ENCODE measurements around the gene DPEP3.
"Not testable (repeated sequence)": the region's sequence is repeated elsewhere in the genome, so short reads cannot be mapped to it uniquely, and the experiment has no call there.

Gene DPEP3

DNA sequence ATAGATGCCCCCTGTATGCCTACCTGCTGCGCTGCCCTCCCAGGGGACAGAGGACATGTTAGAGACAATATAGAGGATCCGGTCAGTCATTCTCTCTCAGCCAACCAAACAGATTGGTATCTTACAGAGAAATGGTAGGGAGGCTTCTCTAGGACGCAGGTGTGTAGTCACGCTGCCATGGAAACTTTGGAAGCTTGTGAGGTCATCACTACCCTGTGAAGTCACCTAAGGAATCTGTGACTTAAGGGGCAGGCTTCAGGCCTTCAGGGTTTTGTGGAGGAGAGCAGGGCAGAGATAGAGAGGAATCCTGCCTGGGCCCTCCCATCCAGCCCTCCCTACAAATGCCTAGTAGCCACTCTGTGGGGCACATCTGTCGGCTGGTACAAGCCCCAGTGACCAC lies 35.4 kb upstream of the DPEP3 start, which contains the start of gene DPEP2NB:
Gene DPEP2NB, minus strand, starts transcription at position 231 of the 400 bp plus-strand sequence. Its CDS starts 141 bp downstream, at position 90.
- TF ChIP-seq, protein P1, sequence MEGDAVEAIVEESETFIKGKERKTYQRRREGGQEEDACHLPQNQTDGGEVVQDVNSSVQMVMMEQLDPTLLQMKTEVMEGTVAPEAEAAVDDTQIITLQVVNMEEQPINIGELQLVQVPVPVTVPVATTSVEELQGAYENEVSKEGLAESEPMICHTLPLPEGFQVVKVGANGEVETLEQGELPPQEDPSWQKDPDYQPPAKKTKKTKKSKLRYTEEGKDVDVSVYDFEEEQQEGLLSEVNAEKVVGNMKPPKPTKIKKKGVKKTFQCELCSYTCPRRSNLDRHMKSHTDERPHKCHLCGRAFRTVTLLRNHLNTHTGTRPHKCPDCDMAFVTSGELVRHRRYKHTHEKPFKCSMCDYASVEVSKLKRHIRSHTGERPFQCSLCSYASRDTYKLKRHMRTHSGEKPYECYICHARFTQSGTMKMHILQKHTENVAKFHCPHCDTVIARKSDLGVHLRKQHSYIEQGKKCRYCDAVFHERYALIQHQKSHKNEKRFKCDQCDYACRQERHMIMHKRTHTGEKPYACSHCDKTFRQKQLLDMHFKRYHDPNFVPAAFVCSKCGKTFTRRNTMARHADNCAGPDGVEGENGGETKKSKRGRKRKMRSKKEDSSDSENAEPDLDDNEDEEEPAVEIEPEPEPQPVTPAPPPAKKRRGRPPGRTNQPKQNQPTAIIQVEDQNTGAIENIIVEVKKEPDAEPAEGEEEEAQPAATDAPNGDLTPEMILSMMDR (IDR thresholded peaks at IDR 0.05; ENCODE audit: borderline replicate concordance, control extremely low read depth, extremely low read depth, insufficient read depth, missing control alignments), result no peak
- in situ Hi-C loops (cut with MboI; ENCODE audit: low sequenced_read_pairs, unreplicated experiment), result no loop called here
- no peak for DNase-seq (ENCODE audit: low spot score)

DNA sequence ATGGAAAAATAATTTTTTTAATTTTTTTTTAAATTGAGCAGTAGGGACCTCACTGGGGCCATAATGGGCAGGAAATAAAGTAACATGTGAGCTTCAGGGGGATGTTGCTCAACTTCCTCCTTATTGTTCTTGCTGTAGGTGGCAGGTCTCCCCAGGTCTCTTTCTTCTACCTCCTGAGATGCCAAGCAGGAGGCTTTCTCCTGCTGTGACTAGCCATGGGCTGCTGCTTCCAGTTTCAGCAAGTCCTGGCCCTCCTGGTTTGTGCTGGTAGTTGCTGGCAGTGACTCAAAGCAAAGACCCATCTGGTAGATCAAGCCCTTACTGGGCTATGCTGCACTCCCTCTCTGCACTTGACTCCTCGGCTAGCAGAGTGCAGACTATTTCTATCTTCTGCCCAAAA lies 33.1 kb upstream of the DPEP3 start:
- no peak for DNase-seq (ENCODE audit: low spot score)
- in situ Hi-C loops (cut with MboI; ENCODE audit: low sequenced_read_pairs, unreplicated experiment), result no loop called here
- TF ChIP-seq, protein P1 (IDR thresholded peaks at IDR 0.05; ENCODE audit: borderline replicate concordance, control extremely low read depth, extremely low read depth, insufficient read depth, missing control alignments), result no peak

DNA sequence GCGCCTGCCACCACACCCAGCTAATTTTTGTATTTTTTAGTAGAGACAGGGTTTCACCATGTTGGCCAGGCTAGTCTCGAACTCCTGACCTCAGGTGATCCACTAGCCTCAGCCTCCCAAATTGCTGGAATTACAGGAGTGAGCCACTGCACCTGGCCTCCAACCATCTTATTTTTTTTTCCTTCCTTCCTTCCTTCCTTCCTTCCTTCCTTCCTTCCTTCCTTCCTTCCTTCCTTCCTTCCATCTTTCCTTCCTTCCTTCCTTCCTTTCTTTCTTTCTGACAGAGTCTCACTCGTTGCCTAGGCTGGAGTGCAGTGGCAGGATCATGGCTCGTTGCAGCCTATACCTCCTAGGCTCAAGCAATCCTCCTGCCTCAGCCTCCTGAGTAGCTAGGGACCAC lies 29.6 kb upstream of the DPEP3 start:
- DNase-seq (ENCODE audit: low spot score); in situ Hi-C loops (cut with MboI; ENCODE audit: low sequenced_read_pairs, unreplicated experiment): not testable (repeated sequence)

DNA sequence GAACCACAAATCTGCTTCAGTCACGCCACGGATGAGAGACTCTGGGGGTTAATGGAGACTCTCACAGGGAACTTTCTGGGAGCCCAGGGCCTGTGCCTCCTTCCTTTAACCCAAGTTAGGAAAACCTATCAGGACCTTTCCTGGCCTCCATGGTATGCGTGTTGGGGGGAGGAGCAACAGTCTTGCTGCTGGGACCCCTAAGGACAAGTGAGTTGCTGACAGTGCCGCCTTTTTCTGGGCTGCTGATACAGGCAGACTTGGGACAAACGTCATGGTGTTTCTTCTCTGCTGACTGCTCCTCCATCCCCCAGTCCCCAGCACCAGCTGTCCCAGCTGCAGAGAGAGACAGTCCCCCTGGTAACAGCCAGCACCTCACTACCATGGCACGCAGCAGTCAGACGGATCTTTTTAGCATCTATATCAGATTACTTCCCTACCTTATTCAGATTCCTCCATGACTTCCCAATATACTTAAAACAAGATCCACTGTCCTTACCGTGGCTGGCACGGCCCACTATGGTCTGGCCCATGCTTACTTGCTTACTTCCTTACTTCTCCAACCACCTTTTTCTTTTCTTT lies 28.9 kb upstream of the DPEP3 start:
- no peak for DNase-seq (ENCODE audit: low spot score)
- TF ChIP-seq, protein P1 (IDR thresholded peaks at IDR 0.05; ENCODE audit: borderline replicate concordance, control extremely low read depth, extremely low read depth, insufficient read depth, missing control alignments), result no peak
- in situ Hi-C loops (cut with MboI; ENCODE audit: low sequenced_read_pairs, unreplicated experiment), result no loop called here

DNA sequence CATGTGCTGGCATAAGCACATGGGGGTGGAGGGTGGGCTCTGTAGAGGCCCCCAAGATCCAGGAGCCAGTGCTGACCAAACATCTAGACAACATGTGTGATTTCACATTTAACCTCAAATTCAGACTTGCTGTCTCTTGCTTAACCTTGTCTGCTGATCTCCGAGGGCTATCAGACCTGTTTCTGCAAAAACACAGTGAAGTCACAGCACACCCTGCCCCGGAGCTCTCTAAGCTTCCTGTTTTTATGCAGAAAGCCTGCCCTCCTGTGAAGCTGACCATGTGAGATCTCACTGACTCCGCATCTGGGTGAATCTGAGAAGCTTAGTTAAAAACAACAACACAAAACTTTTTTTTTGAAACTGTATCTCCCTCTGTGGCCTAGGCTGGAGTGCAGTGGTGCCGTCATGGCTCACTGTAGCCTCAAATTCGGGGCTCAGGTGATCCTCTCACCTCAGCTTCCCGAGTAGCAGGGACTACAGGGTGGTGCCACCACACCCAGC lies 25.5 kb upstream of the DPEP3 start:
- in situ Hi-C loops (cut with MboI; ENCODE audit: low sequenced_read_pairs, unreplicated experiment), result no loop called here
- DNase-seq (ENCODE audit: low spot score), result no peak
- TF ChIP-seq, protein P1 (IDR thresholded peaks at IDR 0.05; ENCODE audit: borderline replicate concordance, control extremely low read depth, extremely low read depth, insufficient read depth, missing control alignments), result no peak

DNA sequence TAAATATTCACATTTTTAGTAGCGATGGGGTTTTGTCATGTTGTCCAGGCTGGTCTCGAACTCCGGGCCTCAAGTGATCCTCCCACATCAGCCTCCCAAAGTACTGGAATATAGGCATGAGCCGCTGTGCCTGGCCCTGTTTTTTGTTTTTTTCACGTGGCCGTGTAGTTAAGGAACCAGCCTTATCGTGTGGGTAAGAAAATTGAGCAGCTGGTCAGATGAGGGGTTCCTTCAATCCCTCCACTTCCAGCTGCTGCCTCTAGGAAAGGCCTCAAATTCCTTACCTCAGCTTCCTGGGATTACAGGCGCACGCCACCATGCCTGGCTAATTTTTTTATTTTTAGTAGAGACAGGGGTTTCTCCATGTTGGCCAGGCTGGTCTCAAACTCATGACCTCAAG lies 24.9 kb upstream of the DPEP3 start:
- no peak for DNase-seq (ENCODE audit: low spot score)
- in situ Hi-C loops (cut with MboI; ENCODE audit: low sequenced_read_pairs, unreplicated experiment), result no loop called here
- TF ChIP-seq, protein P1 (IDR thresholded peaks at IDR 0.05; ENCODE audit: borderline replicate concordance, control extremely low read depth, extremely low read depth, insufficient read depth, missing control alignments), result no peak

DNA sequence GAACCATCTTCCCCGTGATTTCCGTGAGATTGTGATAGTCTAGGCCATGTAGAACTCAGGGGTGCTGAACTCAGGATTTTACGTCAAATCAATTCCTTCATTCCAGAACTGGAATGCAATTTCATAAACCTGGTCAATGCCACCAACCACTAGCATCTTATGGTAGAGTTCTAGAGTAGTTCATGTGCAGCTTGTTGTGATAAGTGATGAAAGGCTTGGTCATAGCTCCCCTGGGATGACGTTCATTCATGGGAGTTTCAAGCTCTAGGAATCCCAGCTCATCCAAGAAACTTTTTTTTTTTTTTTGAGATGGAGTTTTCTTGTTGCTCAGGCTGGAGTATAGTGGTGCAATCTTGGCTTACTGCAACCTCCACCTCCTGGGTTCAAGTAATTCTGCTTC lies 22.7 kb upstream of the DPEP3 start:
- DNase-seq (ENCODE audit: low spot score), result no peak
- in situ Hi-C loops (cut with MboI; ENCODE audit: low sequenced_read_pairs, unreplicated experiment), result no loop called here
- TF ChIP-seq, protein P1 (IDR thresholded peaks at IDR 0.05; ENCODE audit: borderline replicate concordance, control extremely low read depth, extremely low read depth, insufficient read depth, missing control alignments), result no peak

Data from GM13976 (cell line).